ENCODE data around the gene FMO4.

- TF ChIP-seq FOXM1 (IDR thresholded peaks at IDR 0.05; ENCODE audit: borderline replicate concordance) (no peak), CTBP1 (IDR thresholded peaks at IDR 0.05; ENCODE audit: borderline replicate concordance) (no peak), FOXK2 (IDR thresholded peaks at IDR 0.05) (no peak), ZNF384 (IDR thresholded peaks at IDR 0.05) (no peak), NFRKB (IDR thresholded peaks at IDR 0.05) (no peak), PKNOX1 (IDR thresholded peaks at IDR 0.05) (no peak), TARDBP (IDR thresholded peaks at IDR 0.05) (no peak), HDGF (IDR thresholded peaks at IDR 0.05; ENCODE audit: borderline replicate concordance) (no peak), FOXA1 (IDR thresholded peaks at IDR 0.05) (no peak), SUZ12 (IDR thresholded peaks at IDR 0.05) (no peak), ARNT (IDR thresholded peaks at IDR 0.05) (no peak), BHLHE40 (IDR thresholded peaks at IDR 0.05; ENCODE audit: borderline replicate concordance) (no peak)
These were observed 41.7 kb downstream of the FMO4 start for GRCh38 chr1:171355727-171356126.

Data from HEK293T (cell line).